Right ventricle myocardium superior (tissue), 1 donor: Measurements from ENCODE around the gene PRDM15. TPM values are rescaled to one million over a fixed set of nuclear protein-coding genes. Genes with fewer than 3 reads are reported as not detected.

Experiments used
- ATAC-seq: fragments of 200-7000 bp; cut with Tn5 transposase; one replicate; pipeline ENCODE4 v1.9.1; 2020; ENCODE audit warnings: mild to moderate bottlenecking; ENCODE audit not compliant: poor library complexity
- DNase-seq: peaks from one replicate; pipeline ENCODE4 v3.0.0-alpha.2; 2020
- intact Hi-C: fragments of 100-400 bp; cut with DNase I; formaldehyde crosslinking; loops from one replicate; pipeline ENCODE4 v1.11.2; 2022
- total RNA-seq: library from RNA; stranded (reverse); fragmentation: NEBNext Ultra II Directional; extraction: Animal tissue kit (Norgen Biotek cat#: 25700); gene quantifications from one replicate; pipeline ENCODE4 v1.2.1, GENCODE V29; 2021
- donor health status: DM: no; HTN: yes; CAD: no; lungs with severe emphysema.

PRDM15 gene
- total RNA-seq, 1 donor from 2014 or later: 3.8 TPM

- intact Hi-C loops: no loop called here
- DNase-seq (no peak), ATAC-seq (no peak)
Measured at GRCh38 chr21:41914358-41914757, 35.2 kb upstream of the PRDM15 start.

- ATAC-seq (no peak), DNase-seq (no peak)
- intact Hi-C loops: no loop called here
Measured at GRCh38 chr21:41913230-41913629, 34.1 kb upstream of the PRDM15 start.

- intact Hi-C loops: no loop called here
- ATAC-seq (no peak), DNase-seq (no peak)
Measured at GRCh38 chr21:41908829-41909228, 29.7 kb upstream of the PRDM15 start.

- intact Hi-C loops: no loop called here
- ATAC-seq: no peak
- DNase-seq: no peak
Measured at GRCh38 chr21:41907496-41908258, 28.5 kb upstream of the PRDM15 start.

GRCh38 chr21:41906770-41907169 is 27.6 kb upstream of the PRDM15 start:
- ATAC-seq: no peak

GRCh38 chr21:41903559-41904351 is 24.6 kb upstream of the PRDM15 start:
- DNase-seq (no peak), ATAC-seq (no peak)
- intact Hi-C loops: no loop called here

More at GRCh38 chr21:41906770-41907169, 27.6 kb upstream of the PRDM15 start:
- no peak for DNase-seq
- intact Hi-C loops: no loop called here

GRCh38 chr21:41902946-41903345 is 23.8 kb upstream of the PRDM15 start:
- ATAC-seq (no peak), DNase-seq (no peak)
- intact Hi-C loops: no loop called here

- DNase-seq (no peak), ATAC-seq (no peak)
- intact Hi-C loops: no loop called here
Measured at GRCh38 chr21:41901782-41902181, 22.6 kb upstream of the PRDM15 start.

GRCh38 chr21:41901099-41901498 is 22.0 kb upstream of the PRDM15 start:
- intact Hi-C loops: no loop called here
- no peak for ATAC-seq
- no peak for DNase-seq

GRCh38 chr21:41900401-41900800 is 21.3 kb upstream of the PRDM15 start:
- intact Hi-C loops: no loop called here
- no peak for ATAC-seq
- DNase-seq: no peak

GRCh38 chr21:41899426-41900202 is 20.5 kb upstream of the PRDM15 start:
- ATAC-seq: no peak
- no peak for DNase-seq
- intact Hi-C loops: no loop called here

- intact Hi-C loops: no loop called here
- ATAC-seq (no peak), DNase-seq (no peak)
Measured at GRCh38 chr21:41898998-41899397, 19.9 kb upstream of the PRDM15 start.

GRCh38 chr21:41897700-41898099 is 18.6 kb upstream of the PRDM15 start:
- ATAC-seq (no peak), DNase-seq (no peak)
- intact Hi-C loops: no loop called here

GRCh38 chr21:41897047-41897669 is 18.0 kb upstream of the PRDM15 start:
- intact Hi-C loops: no loop called here
- ATAC-seq: no peak
- DNase-seq: no peak

- no peak for DNase-seq
- no peak for ATAC-seq
- intact Hi-C loops: no loop called here
Measured at GRCh38 chr21:41895643-41896493, 16.7 kb upstream of the PRDM15 start.

- no peak for DNase-seq
- intact Hi-C loops: no loop called here
- no peak for ATAC-seq
Measured at GRCh38 chr21:41894922-41895557, 15.9 kb upstream of the PRDM15 start.

- DNase-seq: no peak
- ATAC-seq: no peak
- intact Hi-C loops: no loop called here
Measured at GRCh38 chr21:41894511-41894910, 15.4 kb upstream of the PRDM15 start.

- DNase-seq: no peak
- intact Hi-C loops: no loop called here
- ATAC-seq: no peak
Measured at GRCh38 chr21:41892726-41893125, 13.6 kb upstream of the PRDM15 start.
